Stimulated activated CD4-positive, alpha-beta T cell treated with anti-CD3 and anti-CD28 coated beads, Interleukin-2, amount 100 ng/mL, for 48 hours (primary cell): ENCODE measurements around the gene HDAC11.
"Not testable (repeated sequence)": the region's sequence is repeated elsewhere in the genome, so short reads cannot be mapped to it uniquely, and the experiment has no call there.

Experiments used
- DNase-seq, 2 donors: peaks; one replicate each; pipeline ENCODE4 v3.0.0-alpha.2; 2020

HDAC11 gene

DNA sequence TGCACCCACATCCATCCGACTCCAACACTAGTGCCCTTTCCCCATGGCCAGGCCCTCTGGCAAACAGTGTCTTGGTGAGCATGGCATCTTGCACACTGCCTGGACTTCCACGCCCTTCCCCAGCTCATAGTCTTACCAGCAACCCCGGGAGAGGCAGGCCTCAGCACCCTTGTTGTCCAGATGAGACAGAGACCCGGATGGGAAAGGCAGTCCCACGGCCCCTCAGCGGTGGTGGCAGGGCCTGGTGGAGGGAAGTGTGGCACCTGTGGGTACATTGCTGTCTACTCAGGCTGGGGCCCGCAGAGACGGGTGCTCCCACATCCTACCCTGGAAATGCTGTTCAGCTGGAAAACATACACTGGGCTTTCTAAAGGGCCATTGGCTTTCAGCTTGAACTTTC lies 28.4 kb downstream of the HDAC11 start:
- no peak for DNase-seq

GRCh38 chr3:13509059-13509815 lies 29.1 kb downstream of the HDAC11 start:
- no peak for DNase-seq

- DNase-seq = no peak
These were observed 29.7 kb downstream of the HDAC11 start for GRCh38 chr3:13509816-13510192.

DNA sequence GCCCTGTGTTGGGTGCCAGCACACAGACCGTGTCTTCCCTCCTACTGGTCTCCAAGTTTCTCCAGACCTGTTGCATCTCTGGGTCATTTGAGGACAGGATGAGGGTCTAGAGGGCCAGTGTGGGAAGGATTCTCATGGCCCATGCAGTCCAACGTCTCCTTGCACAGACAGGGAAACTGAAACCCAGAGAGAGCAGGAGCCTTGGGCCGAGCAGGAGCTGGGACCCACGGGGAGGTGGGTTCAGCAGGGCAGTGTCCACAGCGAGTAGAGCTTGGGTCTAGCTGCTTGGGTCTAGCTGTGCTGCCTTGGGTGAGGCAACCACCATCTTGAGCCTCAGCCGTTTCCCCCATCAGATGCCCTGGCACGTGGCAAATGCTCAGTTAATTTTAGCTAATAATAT lies 32.3 kb downstream of the HDAC11 start:
- no peak for DNase-seq

DNA sequence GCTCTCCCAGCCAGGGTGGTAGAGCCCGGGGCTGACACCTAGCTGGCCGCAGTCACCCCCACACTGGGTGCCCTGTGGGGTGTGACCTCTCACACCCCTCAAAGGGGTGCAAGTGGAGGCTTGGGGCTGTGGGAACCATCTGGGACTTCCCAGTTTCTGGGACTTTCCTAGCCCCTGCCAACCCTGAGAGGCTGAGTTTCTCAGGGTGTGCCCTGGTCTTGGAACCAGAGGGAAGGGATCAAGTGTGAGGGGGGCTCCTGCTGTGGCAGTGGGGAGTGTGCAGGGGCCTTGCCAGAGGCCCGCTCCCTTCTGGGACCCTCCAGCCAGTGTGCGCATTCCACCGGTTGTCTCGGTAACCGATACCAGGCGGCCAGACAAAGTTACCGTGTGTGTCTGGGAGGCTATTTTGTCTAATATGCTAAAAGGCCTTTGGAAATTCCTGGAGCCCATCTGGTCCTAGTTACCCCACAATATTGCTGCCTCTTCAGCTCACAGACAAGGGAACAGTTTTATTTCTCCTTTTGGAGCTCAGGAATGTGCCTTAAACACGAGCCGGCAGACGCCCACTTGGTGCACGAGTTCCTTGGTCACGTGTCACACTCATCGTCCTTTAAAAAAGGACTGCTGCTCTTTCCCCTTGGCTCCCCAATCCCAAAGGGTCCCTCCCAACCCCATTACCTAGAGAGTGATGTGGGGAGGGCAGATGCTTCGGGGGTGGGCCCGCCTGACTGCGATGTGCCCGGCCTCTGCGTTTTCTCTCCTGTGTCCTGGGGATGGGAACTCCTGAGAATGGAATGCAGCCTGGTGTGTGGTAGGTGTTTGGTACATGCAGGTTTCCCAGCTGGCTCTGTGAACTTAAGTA lies 33.2 kb downstream of the HDAC11 start:
- no peak for DNase-seq

DNA sequence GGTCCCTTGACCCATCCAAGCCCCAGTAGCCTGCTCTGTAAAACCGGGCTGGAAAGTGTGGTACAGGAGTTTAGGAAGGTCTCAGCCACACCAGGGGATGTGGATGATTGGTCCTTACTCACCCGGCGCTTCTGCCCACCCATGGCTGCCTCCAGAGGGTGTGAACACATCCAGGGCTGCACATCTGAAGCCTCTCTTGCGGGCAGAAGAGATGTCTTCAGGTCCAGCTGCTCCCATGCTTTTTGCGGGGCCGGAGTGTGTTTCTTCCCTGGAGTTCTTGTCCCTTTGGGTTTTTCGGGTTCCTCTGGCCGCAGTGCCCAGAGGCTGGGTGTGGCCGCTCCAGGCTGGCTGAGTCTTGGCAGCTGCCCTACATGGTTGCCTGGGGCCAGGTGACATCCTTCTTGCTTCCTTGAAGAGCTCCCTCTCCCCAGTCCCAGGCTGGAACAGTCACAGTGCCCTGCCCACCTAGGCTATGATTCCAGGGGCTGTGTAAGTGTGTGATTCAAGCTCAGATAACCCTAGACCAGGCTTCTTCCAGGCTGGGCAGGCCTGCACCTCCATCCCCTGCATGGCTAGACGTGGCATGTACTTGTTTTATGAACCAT lies 33.9 kb downstream of the HDAC11 start:
- no peak for DNase-seq

- DNase-seq = no peak
These were observed 34.7 kb downstream of the HDAC11 start for GRCh38 chr3:13514639-13515435.

DNA sequence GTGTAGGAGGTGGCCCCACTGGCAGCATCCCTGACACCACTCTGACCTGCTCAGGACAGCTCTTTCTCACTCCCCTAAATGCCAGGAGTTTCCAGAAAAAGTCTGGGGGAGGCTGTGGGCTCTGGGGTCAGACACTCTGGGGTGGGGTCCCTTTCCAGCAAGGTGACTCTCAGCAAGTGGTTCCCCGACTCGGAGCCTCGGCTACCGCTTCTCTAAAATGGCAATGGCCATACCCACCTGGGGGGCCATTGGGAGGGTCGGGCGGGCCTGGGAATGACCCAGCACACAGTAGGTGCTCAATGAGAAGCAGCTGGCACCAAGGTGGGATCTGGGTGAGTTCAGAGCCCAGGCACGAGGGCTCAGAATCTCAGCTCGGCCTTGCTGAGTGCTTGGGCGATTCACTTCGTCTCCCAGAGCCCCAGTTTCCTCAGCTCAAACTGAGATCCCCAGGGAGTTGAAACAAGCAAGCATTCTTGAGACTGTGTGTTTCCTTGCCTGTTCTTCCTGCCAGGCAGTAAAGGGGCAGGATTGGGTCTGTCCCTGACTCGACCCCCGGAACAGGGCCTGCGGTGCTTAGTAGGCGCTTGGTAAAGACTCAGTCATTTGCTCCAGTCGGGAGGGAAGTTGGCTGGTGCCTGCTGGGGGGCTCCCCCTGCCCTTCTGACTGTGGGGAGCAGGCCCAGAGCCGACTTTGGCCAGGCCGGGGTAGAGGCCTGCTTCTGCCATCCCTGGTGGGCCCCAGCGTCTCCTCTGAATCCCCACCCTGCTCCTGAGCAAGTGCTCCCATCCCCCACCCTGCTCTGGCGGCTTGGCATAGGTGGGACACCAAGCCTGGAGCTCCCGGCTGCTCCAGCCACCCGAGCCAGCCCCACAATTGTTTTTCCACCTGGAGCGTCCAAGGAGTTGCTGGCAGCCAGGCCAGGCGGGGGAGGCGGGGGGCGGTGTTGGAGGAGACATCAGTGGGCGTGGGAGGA lies 36.0 kb downstream of the HDAC11 start:
- no peak for DNase-seq

GRCh38 chr3:13516760-13517135 lies 36.6 kb downstream of the HDAC11 start:
- no peak for DNase-seq

GRCh38 chr3:13517253-13517977 lies 37.3 kb downstream of the HDAC11 start:
- DNase-seq = no peak

DNA sequence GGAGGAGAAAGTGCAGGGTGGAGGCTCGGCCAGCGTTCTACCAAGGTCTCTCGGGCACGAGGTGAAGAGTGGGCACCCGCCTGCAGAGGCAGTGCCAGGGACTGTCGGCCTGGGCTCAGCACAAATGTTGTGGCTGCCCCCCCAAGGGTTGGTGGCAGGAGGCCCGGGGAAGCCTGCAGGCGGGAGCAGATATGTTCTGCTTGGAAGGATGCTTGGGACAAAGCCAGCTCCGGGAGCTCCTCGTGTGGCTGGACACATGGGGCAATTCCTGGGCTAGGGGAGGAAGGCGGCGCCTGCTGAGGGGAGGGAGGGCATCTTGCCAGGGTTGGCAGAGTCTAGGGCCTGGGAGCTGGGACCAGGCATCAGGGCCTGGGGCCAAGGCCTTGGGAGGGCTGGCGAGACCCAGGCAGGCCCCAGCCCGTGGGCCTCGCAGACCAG lies 38.4 kb downstream of the HDAC11 start:
- DNase-seq = no peak

- no peak for DNase-seq
These were observed 39.1 kb downstream of the HDAC11 start for GRCh38 chr3:13519006-13519791.

- no peak for DNase-seq
These were observed 40.3 kb downstream of the HDAC11 start for GRCh38 chr3:13520326-13520880.

DNA sequence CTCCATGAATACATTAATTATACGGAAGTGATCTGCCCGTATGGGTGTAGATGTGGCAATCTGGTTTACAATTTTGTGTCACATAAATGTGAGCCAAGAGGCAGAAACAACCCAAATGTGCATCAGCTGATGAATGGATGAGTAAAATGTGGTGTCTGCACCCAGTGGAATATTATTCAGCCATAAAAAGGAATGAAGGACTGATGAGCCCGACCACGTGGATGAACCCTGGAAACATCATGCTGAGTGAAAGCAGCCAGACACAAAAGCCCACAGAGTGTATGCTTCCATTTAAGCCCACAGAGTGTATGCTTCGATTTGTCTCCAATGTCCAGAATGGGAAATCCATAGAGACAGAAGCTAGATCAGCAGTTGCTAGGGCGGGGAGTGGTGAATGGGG lies 41.2 kb downstream of the HDAC11 start:
- no peak for DNase-seq

GRCh38 chr3:13521749-13522148 lies 41.6 kb downstream of the HDAC11 start:
- not testable (repeated sequence) for DNase-seq

DNA sequence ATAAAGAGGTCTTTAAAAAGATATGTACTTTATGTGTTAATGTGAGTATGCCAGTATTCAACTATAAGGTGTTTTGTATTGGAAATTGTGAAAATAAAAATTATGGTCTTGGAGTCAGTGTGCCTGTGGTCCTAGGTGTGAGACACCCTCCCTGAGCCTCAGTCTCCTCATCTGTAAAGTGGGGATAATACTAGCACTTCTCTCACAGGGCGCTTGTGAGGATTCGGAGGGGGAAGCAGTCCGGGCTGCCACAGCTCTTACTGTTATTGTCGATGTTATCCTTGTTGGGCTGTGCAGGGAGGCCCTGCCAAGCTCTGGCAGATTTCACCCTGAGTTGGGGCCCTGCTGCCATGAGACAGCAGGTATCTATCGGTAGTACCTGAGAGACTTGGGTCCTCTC lies 42.1 kb downstream of the HDAC11 start:
- no peak for DNase-seq

GRCh38 chr3:13524979-13525669 lies 45.0 kb downstream of the HDAC11 start:
- no peak for DNase-seq

DNA sequence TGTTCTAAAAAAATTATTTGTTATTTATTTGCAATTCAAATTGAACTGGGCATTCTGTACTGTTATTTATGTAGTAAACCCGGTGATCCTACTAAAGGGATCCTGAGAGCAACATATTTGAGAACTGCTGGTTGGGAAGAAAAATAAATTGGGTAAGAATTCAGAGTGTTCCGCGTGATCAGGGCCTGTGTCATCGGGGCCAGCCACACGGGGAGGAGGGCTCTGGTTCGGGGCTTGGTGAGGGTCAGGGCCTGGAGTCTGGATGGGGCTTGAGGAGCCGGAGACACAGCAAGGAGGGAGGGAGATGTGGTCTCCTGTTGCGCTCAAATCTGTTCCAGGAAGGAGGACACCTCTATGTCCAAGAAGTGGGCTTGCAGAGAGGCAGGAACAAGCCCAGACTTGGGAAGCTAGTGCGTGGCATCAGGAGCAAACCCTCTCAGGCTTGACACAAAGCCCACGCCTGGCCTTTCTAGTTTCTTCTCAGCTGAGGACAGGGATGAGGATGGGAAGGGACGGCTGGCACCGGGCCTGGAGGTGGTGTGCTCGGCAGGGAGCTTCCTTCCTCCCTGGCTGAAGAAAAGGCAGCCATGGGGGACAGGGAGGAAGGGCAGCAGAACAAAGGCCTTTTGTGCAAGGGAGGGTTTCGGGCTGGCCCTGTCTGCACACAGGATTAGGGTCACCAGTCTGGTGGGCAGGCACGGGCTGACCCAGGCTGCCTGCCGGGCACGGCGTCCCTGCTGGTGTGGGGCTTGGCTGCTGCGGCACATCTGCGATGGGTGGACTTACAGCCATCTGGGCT lies 45.9 kb downstream of the HDAC11 start:
- DNase-seq = no peak

DNA sequence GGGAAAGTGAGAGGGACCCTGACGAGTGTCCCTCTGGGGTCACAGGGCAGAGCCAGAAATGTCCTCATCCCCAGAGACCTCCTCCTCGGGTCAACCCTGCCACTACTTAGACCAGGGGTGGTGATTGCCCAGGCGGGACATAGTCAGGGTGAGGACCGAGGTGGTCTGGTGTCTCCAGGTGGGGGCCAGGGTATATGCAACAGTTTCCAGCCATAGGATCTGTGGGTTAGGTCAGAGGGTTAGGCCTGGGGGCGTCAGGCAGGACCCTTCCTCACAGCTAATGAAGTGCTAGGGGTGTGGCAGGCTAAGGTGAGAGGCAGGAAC lies 46.5 kb downstream of the HDAC11 start:
- no peak for DNase-seq
